ENCODE results near the gene LYPD5. TPM values are rescaled to one million over a fixed set of nuclear protein-coding genes. Genes with fewer than 3 reads are reported as not detected.

The LYPD5 gene
- total and polyA plus RNA-seq, 2 of the 13 experiments (the other 11 are each of a cell fraction or from before 2014, with no cell fraction given): not detected

GRCh38 chr19:43748205-43748594, 54.0 kb downstream of the LYPD5 start:
- Histone ChIP-seq H3K4me3 (replicated peaks in 1 of 3; ENCODE audit: insufficient read depth in 1 of 3, low read depth in 2 of 3, low read length in 3 of 3) (no peak overlapping the region), H4K20me1 (ENCODE audit: insufficient read depth, low read length) (no peaks in the 10 kb centered on the region), H3K79me2 (ENCODE audit: insufficient read depth, low read length) (peaks cover 5% of the 10 kb centered on the region), H2AFZ (ENCODE audit: low read length) (no peak overlapping the region), H3K27me3 (ENCODE audit: control insufficient read depth in 1 of 2, insufficient read depth in 2 of 2, low read length in 2 of 2) (no peaks in the 10 kb centered on the region), H3K9ac (ENCODE audit: insufficient read depth, low read depth, low read length) (no peak overlapping the region), H3K4me1 (ENCODE audit: insufficient read depth, low read length) (peaks cover 10% of the 10 kb centered on the region), H3K4me2 (ENCODE audit: low read depth, low read length) (no peak overlapping the region), H3K9me3 (ENCODE audit: low read length) (no peaks in the 10 kb centered on the region), H3K27ac (ENCODE audit: extremely low read length, insufficient read depth, low read length) (no peak overlapping the region), H3K36me3 (replicated peaks in 1 of 2; ENCODE audit: control insufficient read depth in 1 of 2, insufficient read depth in 2 of 2, low read length in 2 of 2) (peaks cover 25 to 74% of the 10 kb centered on the region in 2 experiments)
- no TSS peak for BruUV-seq (replicated peaks)
- intact Hi-C loops (cut with micrococcal nuclease; ENCODE audit: unreplicated experiment): no loop called here
- FAIRE-seq (no peak), DNase-seq (ENCODE audit: low spot score) (no peak), ATAC-seq (no peak)
- ChIA-PET POLR2A (no interaction called here), CTCF (ENCODE audit: low intra/inter-chr PET ratio, low total read pairs) (no interaction called here)
- TF ChIP-seq TBL1XR1 (IDR thresholded peaks at IDR 0.05; ENCODE audit: borderline replicate concordance, low read length, partially characterized antibody) (no peak), ARHGAP35 (CRISPR knock-in tag; IDR thresholded peaks at IDR 0.05; ENCODE audit: borderline replicate concordance) (no peak), CHD4 (IDR thresholded peaks at IDR 0.05; ENCODE audit: borderline replicate concordance, low read length) (no peak), PPARG (CRISPR knock-in tag; conservative IDR thresholded peaks at IDR 0.05) (no peak), ZNF33B (CRISPR knock-in tag; IDR thresholded peaks at IDR 0.05) (no peak), NFYB (CRISPR knock-in tag; IDR thresholded peaks at IDR 0.05) (no peak), SMC3 (IDR thresholded peaks at IDR 0.05; ENCODE audit: low read length) (no peak), SOX6 (IDR thresholded peaks at IDR 0.05) (no peak), SOX6 (CRISPR knock-in tag; IDR thresholded peaks at IDR 0.05) (no peak), ZNF703 (CRISPR knock-in tag; IDR thresholded peaks at IDR 0.05; ENCODE audit: borderline replicate concordance) (no peak), THAP8 (CRISPR knock-in tag; IDR thresholded peaks at IDR 0.05; ENCODE audit: borderline replicate concordance) (no peak), PAWR (CRISPR knock-in tag; IDR thresholded peaks at IDR 0.05; ENCODE audit: borderline replicate concordance) (no peak), ZNF597 (CRISPR knock-in tag; IDR thresholded peaks at IDR 0.05) (no peak), NBN (conservative IDR thresholded peaks at IDR 0.05) (no peak), MAFF (IDR thresholded peaks at IDR 0.05; ENCODE audit: low read depth, low read length) (no peak), AHDC1 (CRISPR knock-in tag; IDR thresholded peaks at IDR 0.05; ENCODE audit: borderline replicate concordance) (no peak), HMG20A (CRISPR knock-in tag; IDR thresholded peaks at IDR 0.05; ENCODE audit: borderline replicate concordance) (no peak), ZNF234 (CRISPR knock-in tag; conservative IDR thresholded peaks at IDR 0.05) (no peak), SMYD3 (CRISPR knock-in tag; IDR thresholded peaks at IDR 0.05) (no peak)
- in situ Hi-C loops (cut with HindIII; ENCODE audit: extremely low pct_ligation_motif_present, low pct_unique_long_range_greater_than_20kb): loop anchor here (5.0 kb wide), 1 partner anchor 34 kb away; the partner anchor contains the start of gene KCNN4
- 94% methylated on average over 4 of the region's 4 CpGs for WGBS (ENCODE audit: low lambda C conversion rate)

Measured in HepG2 (cell line).